ENCODE results near the gene PUM2.
A peak's percentile ranks its signal among the peaks of the same experiment; 100 is the strongest.
"Not testable (repeated sequence)": the region's sequence is repeated elsewhere in the genome, so short reads cannot be mapped to it uniquely, and the experiment has no call there.

PUM2 gene

GRCh38 chr2:20370191-20370590 lies 19.5 kb upstream of the PUM2 start:
- DNase-seq: no peak

DNA sequence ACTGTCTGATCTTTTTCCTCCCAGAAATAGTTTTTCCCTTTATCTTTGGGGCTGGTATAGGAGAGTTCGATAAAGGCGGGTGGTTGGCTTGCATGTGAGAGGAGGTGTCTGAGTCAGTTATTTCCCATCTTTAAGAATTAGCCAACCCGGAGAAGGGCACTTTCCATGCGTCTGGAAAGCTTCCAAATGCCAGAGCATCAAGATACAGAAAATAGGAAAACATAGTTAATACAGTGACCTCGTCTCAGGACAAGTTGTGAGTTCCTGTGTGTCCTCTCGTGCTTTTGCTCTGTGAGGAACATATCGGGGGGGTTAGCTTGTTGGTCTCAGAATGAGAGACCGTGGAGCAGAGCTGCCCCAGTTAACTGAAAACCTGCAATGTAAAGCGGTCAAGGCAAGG lies 18.7 kb upstream of the PUM2 start:
- DNase-seq: no peak

DNA sequence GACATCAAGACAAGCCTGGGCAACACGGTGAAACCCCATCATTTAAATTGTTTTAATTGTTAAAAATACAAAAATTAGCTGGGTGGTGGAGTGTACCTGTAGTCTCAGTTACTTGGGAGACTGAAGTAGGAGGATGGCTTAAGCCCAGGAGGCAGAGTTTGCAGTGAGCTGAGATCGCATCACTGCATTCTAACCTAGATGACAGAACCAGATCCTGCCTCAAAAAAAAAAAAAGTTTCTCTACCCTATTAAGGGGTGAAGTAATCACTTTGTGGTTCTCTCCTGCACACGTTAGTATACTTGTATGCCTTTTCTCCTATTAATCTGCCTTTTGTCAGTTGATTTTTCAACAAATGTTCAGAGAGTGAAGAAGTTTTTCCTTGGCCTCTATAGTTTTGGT lies 18.1 kb upstream of the PUM2 start:
- no peak for DNase-seq

GRCh38 chr2:20367929-20368328 lies 17.3 kb upstream of the PUM2 start:
- DNase-seq: not testable (repeated sequence)

DNA sequence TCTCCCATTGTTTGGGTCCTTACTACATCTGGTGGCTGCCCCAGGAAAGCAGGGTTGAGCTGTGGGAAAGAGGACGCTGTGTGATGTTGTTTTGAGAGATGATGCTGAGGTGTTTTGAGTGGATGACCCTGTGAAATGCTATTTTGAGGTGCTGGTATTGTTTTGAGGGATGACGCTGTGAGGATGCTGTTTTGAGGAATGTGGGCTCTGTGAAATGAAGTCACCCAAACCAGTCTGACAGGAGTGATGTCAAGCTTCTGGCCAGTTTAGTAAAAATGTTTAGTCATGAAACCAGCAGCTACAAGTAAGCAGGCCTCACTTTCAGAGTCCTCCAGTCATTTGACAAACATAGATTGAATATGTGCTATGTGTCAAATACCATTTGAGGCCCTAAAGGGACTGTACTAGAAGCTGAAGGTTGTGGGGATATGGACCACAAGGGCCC lies 16.1 kb upstream of the PUM2 start:
- DNase-seq: no peak

DNA sequence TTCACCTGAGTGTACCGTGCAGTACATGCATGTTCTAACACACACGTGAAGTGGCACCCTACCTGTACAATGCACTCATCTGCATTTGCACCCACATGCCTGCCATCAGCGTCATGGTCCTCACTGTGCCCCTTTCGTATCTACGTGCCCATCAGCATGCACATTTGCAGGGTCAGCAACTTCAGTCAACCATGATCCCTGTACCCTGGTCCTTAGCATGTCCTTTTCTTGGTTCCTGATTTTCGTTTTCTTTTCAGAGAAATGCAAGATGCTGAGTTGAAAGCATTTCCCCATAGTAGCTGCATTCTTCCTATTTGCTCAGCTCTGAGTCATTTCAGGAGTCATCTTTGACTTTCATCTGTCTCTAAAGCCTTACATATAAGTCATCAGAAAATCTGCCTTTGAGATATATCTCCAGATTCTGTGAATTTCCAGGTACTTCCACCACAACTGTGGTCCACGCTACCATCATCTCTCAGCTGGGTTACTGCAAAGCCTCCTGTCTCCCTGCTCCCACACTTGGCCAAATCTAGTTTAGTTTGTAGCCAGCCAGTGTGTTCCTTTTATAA lies 14.7 kb upstream of the PUM2 start:
- no peak for DNase-seq

DNA sequence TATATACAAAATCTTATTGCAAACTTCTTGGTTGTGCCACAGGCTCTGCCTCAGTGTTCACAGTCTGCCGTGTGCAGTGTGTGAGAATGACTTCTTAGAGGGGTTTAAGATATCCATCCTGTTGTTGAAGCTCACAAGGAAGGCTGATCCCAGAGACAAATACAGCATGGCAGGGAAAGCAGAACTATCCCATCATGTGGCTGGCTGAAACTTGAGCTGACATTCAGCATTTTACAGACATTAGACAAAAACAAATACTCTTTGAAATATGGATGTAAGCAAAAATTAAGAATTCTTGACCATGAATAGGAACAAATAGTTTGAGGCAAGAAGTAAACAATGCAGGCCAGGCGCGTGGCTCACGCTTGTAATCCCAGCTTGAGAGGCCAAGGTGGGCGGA lies 12.9 kb upstream of the PUM2 start:
- DNase-seq: no peak

DNA sequence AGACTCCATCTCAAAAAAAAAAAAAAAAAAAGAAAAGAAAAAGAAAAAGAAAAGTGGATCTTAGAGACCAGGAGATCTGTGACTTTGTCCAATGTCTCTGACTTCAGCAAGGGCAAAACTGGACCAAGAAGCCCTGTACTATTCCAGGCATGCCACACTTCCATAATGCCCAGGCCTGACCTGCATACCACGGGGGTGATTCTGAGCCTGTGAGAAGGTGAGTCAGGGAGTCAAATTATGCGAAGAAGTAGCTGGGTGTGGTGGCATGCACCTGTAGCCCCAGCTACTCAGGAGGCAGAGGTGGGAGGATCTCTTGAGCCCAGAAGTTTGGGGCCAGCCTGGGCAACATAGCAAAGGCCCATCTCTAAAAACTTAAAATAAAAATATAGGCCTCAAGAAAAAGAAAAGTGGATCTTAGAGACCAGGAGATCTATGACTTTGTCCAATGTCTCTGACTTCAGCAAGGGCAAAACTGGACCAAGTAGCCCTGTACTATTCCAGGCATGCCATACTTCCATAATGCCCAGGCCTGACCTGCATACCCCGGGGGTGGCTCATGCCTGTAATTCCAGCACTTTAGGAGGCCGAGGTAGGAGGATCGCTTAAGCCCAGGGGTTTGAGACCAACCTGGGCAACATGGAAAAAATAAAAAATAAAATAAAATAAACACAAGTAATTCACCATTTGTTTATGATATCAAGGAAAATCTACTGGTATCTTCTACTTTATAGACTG lies 12.2 kb upstream of the PUM2 start:
- no peak for DNase-seq

GRCh38 chr2:20361893-20362292 lies 11.2 kb upstream of the PUM2 start:
- DNase-seq: no peak

DNA sequence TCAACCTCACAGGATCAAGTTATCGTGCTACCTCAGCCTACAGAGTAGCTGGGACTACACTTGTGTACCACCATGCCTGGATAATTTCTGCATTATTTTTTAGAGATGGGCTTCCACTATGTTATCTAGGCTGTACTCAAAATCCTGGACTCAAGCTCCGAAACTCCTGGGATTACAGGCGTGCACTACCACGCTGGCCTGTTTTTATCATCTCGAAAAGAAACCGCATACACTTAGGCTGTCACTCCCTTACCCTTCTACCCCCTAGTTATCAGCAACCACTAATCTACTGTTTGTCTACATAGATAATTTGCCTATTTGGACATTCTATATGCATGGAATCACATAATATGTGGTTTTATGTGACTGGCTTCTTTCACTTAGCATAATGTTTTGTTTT lies 8.5 kb upstream of the PUM2 start:
- no peak for DNase-seq

- DNase-seq: no peak
These were observed 7.2 kb upstream of the PUM2 start for GRCh38 chr2:20357638-20358389.

- DNase-seq: no peak
These were observed 5.4 kb upstream of the PUM2 start for GRCh38 chr2:20356042-20356441.

GRCh38 chr2:20355131-20355530 lies 4.5 kb upstream of the PUM2 start:
- no peak for DNase-seq

GRCh38 chr2:20353241-20353992 lies 2.8 kb upstream of the PUM2 start:
- peak; percentile 79 for DNase-seq

GRCh38 chr2:20352581-20353216 lies 2.1 kb upstream of the PUM2 start:
- DNase-seq: no peak

DNA sequence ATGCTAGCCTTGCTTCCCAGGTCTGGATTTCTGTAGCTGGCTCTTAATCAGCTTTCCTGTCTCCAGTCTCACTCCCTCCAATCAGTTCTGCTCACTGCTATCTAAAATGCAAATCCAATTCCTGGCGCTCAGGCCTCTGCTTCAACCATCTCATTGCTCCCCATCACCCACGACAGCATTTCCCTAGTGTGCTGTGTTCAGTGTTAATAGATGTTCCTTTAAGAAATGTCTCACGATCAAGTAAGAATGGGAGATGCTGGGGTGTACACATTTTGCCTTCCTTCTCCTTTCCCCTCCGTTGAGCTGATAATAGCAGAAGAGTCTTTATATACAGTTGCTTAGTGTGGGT lies 1.6 kb upstream of the PUM2 start:
- DNase-seq: no peak

- peak; percentile 75 for DNase-seq
These were observed 1.0 kb upstream of the PUM2 start for GRCh38 chr2:20351555-20352229.

DNA sequence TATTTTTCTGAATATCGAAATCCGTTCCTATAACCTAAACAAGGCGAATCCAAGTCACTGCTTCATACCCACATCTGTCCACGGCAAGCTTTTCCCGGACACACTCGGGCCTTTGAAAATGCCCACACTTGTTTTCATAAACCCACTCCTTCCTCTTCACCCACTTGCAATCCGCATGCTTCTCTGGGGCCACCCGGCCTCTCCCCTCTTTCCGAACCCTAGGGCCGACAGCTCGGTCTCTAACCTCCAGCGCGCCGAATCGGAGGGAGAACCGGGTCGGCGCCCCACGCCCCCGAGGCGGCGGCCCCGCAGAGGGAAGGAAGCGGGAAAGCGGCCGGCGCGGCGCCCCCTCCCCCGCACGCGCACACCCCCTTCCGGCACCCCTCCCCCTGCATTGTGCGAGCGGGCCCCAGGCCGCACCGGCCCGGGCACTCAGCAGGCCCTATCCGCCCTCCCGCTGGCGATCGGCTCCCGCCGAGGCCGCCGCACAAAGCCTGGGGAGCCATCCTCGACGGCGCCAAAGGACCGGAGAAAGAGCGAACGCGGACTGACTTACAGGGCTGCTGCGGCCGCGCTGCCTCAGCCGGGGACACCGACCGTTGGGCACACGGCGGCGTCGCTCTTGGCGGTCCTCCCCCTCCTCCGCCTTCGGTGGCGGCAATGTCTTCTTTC lies 467 bp downstream of the PUM2 start:
- DNase-seq: peak; percentile 69

DNA sequence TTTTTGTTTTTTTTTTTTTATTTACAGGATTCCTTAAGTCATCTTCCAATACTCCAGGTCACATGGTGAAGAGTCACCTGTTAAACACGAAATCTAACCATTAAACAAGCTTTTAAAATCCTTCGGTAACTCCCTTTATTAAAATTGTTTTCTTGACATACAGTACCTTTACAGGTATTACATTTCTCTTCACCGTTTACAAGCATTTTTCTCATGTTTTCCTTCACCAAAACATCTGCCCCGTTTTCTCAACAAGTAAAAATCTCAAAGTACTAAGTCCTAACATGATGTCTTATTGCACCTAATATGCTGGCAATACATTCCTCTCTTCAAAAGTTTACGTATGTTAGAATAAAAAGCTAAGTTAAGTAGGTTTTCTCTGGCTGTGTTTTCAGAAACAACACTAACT lies 1.1 kb downstream of the PUM2 start:
- DNase-seq: no peak

- peak; percentile 18 for DNase-seq
These were observed 2.1 kb downstream of the PUM2 start for GRCh38 chr2:20348542-20348941.

DNA sequence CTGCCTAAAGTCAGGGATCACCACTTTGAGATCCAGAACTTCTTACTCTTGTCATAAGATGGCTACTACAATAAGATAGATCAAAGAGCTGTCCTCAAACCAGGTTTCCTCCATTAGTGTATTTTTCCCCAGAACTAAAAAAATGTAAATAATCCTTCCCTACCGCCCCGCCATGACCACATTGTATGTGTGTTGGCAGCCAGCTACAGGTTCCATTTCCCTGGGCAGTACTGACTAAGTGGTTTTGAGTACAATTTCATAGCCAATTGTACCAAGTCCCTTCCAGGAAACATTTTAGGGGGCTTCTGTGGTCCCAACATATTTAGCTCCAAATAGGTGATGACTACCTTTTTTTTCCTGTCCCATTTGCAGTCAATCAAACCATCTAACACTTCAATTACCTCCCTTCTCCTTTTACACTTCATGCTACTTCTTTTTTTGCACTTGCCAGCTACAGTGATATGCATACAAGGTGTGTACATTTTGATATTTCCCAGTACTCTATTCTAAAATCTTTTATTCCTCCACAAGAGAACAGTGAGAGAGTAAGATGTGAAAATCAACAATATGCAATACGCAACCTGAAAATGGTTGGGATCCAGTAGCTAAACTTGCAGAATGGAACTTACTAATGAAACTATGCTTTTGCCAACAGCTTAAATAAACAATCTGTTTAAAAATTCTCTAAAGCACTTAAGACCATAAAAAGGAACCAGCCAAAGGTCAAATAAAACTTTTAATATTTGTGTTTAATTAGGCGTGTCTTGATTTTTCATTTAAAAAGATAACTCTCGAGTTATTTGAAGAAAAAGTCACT lies 3.9 kb downstream of the PUM2 start:
- DNase-seq: no peak

Measured in NCI-H146 (cell line).